ENCODE measurements around the gene ARHGEF28.

DNA sequence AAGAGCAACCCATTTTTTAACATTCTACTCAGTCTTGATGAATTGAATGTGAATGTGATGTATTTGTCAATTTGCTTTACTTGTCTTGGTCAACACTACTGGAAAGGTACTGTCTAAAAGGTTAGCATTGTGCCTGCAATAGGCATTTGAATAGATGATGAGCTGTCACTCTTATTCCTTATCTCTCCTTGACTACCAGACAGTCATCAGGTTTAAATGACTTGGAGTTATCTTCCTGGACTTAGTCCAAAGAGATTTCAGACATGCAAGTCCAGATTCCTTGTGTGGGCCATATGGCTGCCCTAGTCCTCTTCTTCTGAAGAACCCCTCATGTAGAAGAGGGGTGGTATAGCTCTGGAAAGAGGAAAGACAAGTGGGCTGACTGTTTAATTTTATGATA is 4.8 kb downstream of the ARHGEF28 start:
- TF ChIP-seq, protein P1, sequence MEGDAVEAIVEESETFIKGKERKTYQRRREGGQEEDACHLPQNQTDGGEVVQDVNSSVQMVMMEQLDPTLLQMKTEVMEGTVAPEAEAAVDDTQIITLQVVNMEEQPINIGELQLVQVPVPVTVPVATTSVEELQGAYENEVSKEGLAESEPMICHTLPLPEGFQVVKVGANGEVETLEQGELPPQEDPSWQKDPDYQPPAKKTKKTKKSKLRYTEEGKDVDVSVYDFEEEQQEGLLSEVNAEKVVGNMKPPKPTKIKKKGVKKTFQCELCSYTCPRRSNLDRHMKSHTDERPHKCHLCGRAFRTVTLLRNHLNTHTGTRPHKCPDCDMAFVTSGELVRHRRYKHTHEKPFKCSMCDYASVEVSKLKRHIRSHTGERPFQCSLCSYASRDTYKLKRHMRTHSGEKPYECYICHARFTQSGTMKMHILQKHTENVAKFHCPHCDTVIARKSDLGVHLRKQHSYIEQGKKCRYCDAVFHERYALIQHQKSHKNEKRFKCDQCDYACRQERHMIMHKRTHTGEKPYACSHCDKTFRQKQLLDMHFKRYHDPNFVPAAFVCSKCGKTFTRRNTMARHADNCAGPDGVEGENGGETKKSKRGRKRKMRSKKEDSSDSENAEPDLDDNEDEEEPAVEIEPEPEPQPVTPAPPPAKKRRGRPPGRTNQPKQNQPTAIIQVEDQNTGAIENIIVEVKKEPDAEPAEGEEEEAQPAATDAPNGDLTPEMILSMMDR (IDR thresholded peaks at IDR 0.05): no peak
- TF ChIP-seq POLR2A (IDR thresholded peaks at IDR 0.05; ENCODE audit: low read depth): no peak
